Heart right ventricle (tissue), 16 donors: ENCODE data around the gene MAN1C1. TPM values are rescaled to one million over a fixed set of nuclear protein-coding genes. Genes with fewer than 3 reads are reported as not detected.

ENCODE experiments used
- ATAC-seq, 8 donors: fragments of 200-7000 bp; cut with Tn5 transposase; one replicate each; pipeline ENCODE4 v1.9.1; 2020; ENCODE audit warnings: mild to moderate bottlenecking in 8 of 8, moderate library complexity in 8 of 8, moderate number of reproducible peaks in 1 of 8
- DNase-seq, 2 donors: peaks; one replicate each; pipeline ENCODE4 v3.0.0-alpha.2; 2020
- H3K27ac ChIP-seq, 10 donors: fragments of 200-600 bp; sonication (generic) in 2 of 10; one replicate each; pipeline versions ENCODE4 v1.5.0 to v1.8.0; 2020 to 2022; ENCODE audit warnings: mild to moderate bottlenecking in 3 of 10
- H3K27me3 ChIP-seq, 7 donors: fragments of 200-600 bp; one replicate each; pipeline ENCODE4 v1.8.0; 2021 to 2022; ENCODE audit warnings: mild to moderate bottlenecking in 2 of 7
- H3K36me3 ChIP-seq, 9 donors: fragments of 200-600 bp; sonication (generic) in 1 of 9; one replicate each; pipeline versions ENCODE4 v1.5.0 to v1.8.0; 2020 to 2022; ENCODE audit warnings: mild to moderate bottlenecking in 2 of 9
- H3K4me1 ChIP-seq, 9 donors: fragments of 200-600 bp; sonication (generic) in 1 of 9; one replicate each; pipeline versions ENCODE4 v1.5.0 to v1.8.0; 2020 to 2022; ENCODE audit warnings: mild to moderate bottlenecking in 4 of 9
- H3K4me3 ChIP-seq, 10 donors: fragments of 200-600 bp; sonication (generic) in 2 of 10; one replicate each; pipeline versions ENCODE4 v1.5.0 to v1.8.0; 2020 to 2022; ENCODE audit warnings: mild to moderate bottlenecking in 7 of 10, moderate library complexity in 2 of 10
- H3K9me3 ChIP-seq, 11 donors: fragments of 200-600 bp in 10 of 11; sonication (generic) in 2 of 11; one replicate each; pipeline versions ENCODE4 v1.5.0 to v1.8.0; 2013 to 2022; ENCODE audit warnings: mild to moderate bottlenecking in 2 of 11, control low read depth in 1 of 11, moderate library complexity in 1 of 11
- CTCF ChIP-seq, 9 donors: fragments of 200-600 bp; sonication (generic) in 2 of 9; IDR thresholded peaks; one replicate each; pipeline versions ENCODE4 v1.5.0 to v1.8.0; 2021 to 2022; ENCODE audit warnings: antibody characterized with exemption in 9 of 9, mild to moderate bottlenecking in 5 of 9, moderate library complexity in 1 of 9
- WGBS, 2 donors: extraction: QIAGEN DNeasy Blood & Tissue Kit; methylation state at CpG; one replicate each; pipeline ENCODE4 v1.1.7; 2013; ENCODE audit warnings: inconsistent platforms in 1 of 2; 5-methylcytosine and 5-hydroxymethylcytosine counted together
- intact Hi-C, 10 donors: fragments of 100-400 bp; cut with DNase I; formaldehyde crosslinking; loops; one replicate each; pipeline versions ENCODE4 v1.11.1 to v1.14.2; 2022
- polyA plus RNA-seq, 2 donors: library from polyadenylated mRNA; stranded (reverse); fragments of 200-250 nt; gene quantifications; one replicate each; pipeline ENCODE4 v1.2.3, GENCODE V29; 2013
- total RNA-seq, 10 donors: library from RNA; stranded (reverse); fragmentation: NEBNext Ultra II Directional in 3 of 10; extraction: Animal tissue kit (Norgen Biotek cat#: 25700) in 3 of 10; gene quantifications; one replicate each; pipeline versions ENCODE4 v1.2.1 to v1.2.4, GENCODE V29; 2021 to 2023
- donor health status: Arrhythmogenic right ventricular cardiomyopathy.
- donor health status: ischemic (EF 13 %, LVEDD 7.1; RV severe dilation, severe dysfunction).
- donor health status: healthy with polysubstance abuse.
- donor health status: DM: no; HTN: yes; CAD: no.
- donor health status: DM: no; HTN: no; CAD: no.
- donor health status: ischemic (EF 25% LVEDD 6.9; RV normal size, moderate dysfunction).
- donor health status: ischemic (EF 25% LVEDD 5.7; RV mildly dilated, moderate dysfunction).
- donor health status: healthy.
- donor health status: DM: yes; HTN: yes; CAD: no.
- donor health status: Ischemic cardiomyopathy.
- donor health status: ischemic (EF 35%, LVEDD 5.7; RV mildly dilated, moderate dysfunction).
- donor health status: nonischemic (EF 11% LVEDD 7.7; RV severe dilation, severe dysfunction).
- donor health status: DM: yes; HTN: yes; CAD: no.
- donor health status: PGD.
- donor health status: ischemic (EF 29% LVEDD 5.4; RV normal size, mild dysfunction).
- donor health status: nonischemic (EF 23%, LVEDD 6.1; RV moderate dilation, normal function).

The MAN1C1 gene
- total and polyA plus RNA-seq, 12 donors: 9.7 to 23.4 (median 13.4) TPM

- no peak for TF ChIP-seq CTCF (IDR thresholded peaks at IDR 0.05)
- Histone ChIP-seq H3K27me3 (no peaks in the 10 kb centered on the region), H3K36me3 (peaks cover 0 to 17% (median 0%) of the 10 kb centered on the region in 9 donors), H3K9me3 (no peaks in the 10 kb centered on the region), H3K27ac (peak overlapping the region in 4 of 10 donors; percentile 8 to 79 (median 68)), H3K4me3 (no peak overlapping the region), H3K4me1 (peaks cover 14 to 69% (median 48%) of the 10 kb centered on the region in 9 donors)
- WGBS, 2 donors: 80 to 83% methylated on average over 27 of the region's 27 CpGs
- intact Hi-C loops: no loop called here
- DNase-seq (no peak), ATAC-seq (peak in 7 of 8 donors; percentile 3 to 34 (median 19))
Observed at GRCh38 chr1:25769625-25770383, 153.2 kb downstream of the MAN1C1 start.

GRCh38 chr1:25770541-25771220 is 154.1 kb downstream of the MAN1C1 start:
- Histone ChIP-seq H3K27ac (peak overlapping the region in 9 of 10 donors; percentile 2 to 79 (median 65)), H3K4me1 (peaks cover 14 to 74% (median 51%) of the 10 kb centered on the region in 9 donors), H3K27me3 (no peaks in the 10 kb centered on the region), H3K36me3 (peaks cover 0 to 17% (median 0%) of the 10 kb centered on the region in 9 donors), H3K4me3 (no peak overlapping the region), H3K9me3 (no peaks in the 10 kb centered on the region)
- WGBS, 2 donors: 73 to 74% methylated on average over 14 of the region's 14 CpGs
- DNase-seq (peak in 1 of 2 donors; percentile 33), ATAC-seq (peak in 3 of 8 donors; percentile 34 to 50 (median 40))
- intact Hi-C loops: no loop called here
- TF ChIP-seq CTCF (IDR thresholded peaks at IDR 0.05): no peak

- no peak for TF ChIP-seq CTCF (IDR thresholded peaks at IDR 0.05)
- peaks cover 14 to 68% (median 46%) of the 10 kb centered on the region in 9 donors for H3K4me1 ChIP-seq
- peaks cover 0 to 19% (median under 1%) of the 10 kb centered on the region in 9 donors for H3K36me3 ChIP-seq
- WGBS, 2 donors: 40 to 46% methylated on average over 34 of the region's 34 CpGs
- H3K27me3 ChIP-seq: no peaks in the 10 kb centered on the region
- H3K4me3 ChIP-seq: no peak overlapping the region
- H3K9me3 ChIP-seq: no peaks in the 10 kb centered on the region
- ATAC-seq (peak; percentile 22 to 81 (median 56)), DNase-seq (peak; percentile 66 to 79)
- intact Hi-C loops: no loop called here
- peak overlapping the region in 9 of 10 donors; percentile 2 to 79 (median 65) for H3K27ac ChIP-seq
Observed at GRCh38 chr1:25771221-25772114, 154.9 kb downstream of the MAN1C1 start.

GRCh38 chr1:25772164-25772563 is 155.6 kb downstream of the MAN1C1 start:
- H3K36me3 ChIP-seq: peaks cover 0 to 22% (median 4%) of the 10 kb centered on the region in 9 donors
- H3K27me3 ChIP-seq: no peaks in the 10 kb centered on the region
- peaks cover 14 to 62% (median 41%) of the 10 kb centered on the region in 9 donors for H3K4me1 ChIP-seq
- TF ChIP-seq CTCF (IDR thresholded peaks at IDR 0.05): no peak
- ATAC-seq: no peak
- intact Hi-C loops: no loop called here
- no peaks in the 10 kb centered on the region for H3K9me3 ChIP-seq
- H3K27ac ChIP-seq: peak overlapping the region in 7 of 10 donors; percentile 39 to 79 (median 66)
- WGBS, 2 donors: 96 to 97% methylated on average over 5 of the region's 5 CpGs
- DNase-seq: no peak
- no peak overlapping the region for H3K4me3 ChIP-seq
